Hepatocyte (in vitro differentiated cells): ENCODE data around the gene AUNIP. TPM values are rescaled to one million over a fixed set of nuclear protein-coding genes. Genes with fewer than 3 reads are reported as not detected.

Experiments
- DNase-seq: peaks from one replicate; pipeline ENCODE4 v3.0.0-alpha.2; 2016; ENCODE audit warnings: low spot score
- H2AFZ ChIP-seq: fragments of 200-600 bp; sonication (generic); 2 replicates; pipeline ENCODE4 v1.6.0; 2016; ENCODE audit warnings: antibody characterized with exemption, mild to moderate bottlenecking
- H3K27ac ChIP-seq: fragments of 200-600 bp; sonication (generic); 2 replicates; pipeline ENCODE4 v1.5.1; 2016; ENCODE audit warnings: mild to moderate bottlenecking
- H3K27me3 ChIP-seq: fragments of 200-600 bp; sonication (generic); 2 replicates; pipeline ENCODE4 v1.6.1; 2016
- H3K36me3 ChIP-seq: fragments of 200-600 bp; sonication (generic); replicated peaks from 2 replicates; pipeline ENCODE4 v1.5.1; 2016; ENCODE audit warnings: low read depth; ENCODE audit not compliant: insufficient read depth
- H3K4me1 ChIP-seq: fragments of 200-600 bp; sonication (generic); 2 replicates; pipeline ENCODE4 v1.5.1; 2016; ENCODE audit warnings: mild to moderate bottlenecking, moderate library complexity; ENCODE audit not compliant: insufficient read depth
- H3K4me2 ChIP-seq: fragments of 200-600 bp; sonication (generic); 2 replicates; pipeline ENCODE4 v1.6.0; 2016
- H3K4me3 ChIP-seq: fragments of 200-600 bp; sonication (generic); 2 replicates; pipeline ENCODE4 v1.5.1; 2016; ENCODE audit warnings: mild to moderate bottlenecking
- H3K79me2 ChIP-seq: fragments of 200-600 bp; sonication (generic); 2 replicates; pipeline ENCODE4 v1.6.0; 2017; ENCODE audit warnings: mild to moderate bottlenecking
- H3K9me2 ChIP-seq: fragments of 200-600 bp; sonication (generic); replicated peaks from 2 replicates; pipeline ENCODE4 v1.6.0; 2017; ENCODE audit warnings: mild to moderate bottlenecking; ENCODE audit not compliant: insufficient read depth
- H3K9me3 ChIP-seq: fragments of 200-600 bp; sonication (generic); 2 replicates; pipeline ENCODE4 v1.5.1; 2016; ENCODE audit warnings: low read depth, mild to moderate bottlenecking
- H4K20me1 ChIP-seq: fragments of 200-600 bp; sonication (generic); 2 replicates; pipeline ENCODE4 v1.6.0; 2016; ENCODE audit warnings: mild to moderate bottlenecking; ENCODE audit not compliant: insufficient read depth, poor library complexity, severe bottlenecking
- CTCF ChIP-seq: fragments of 200-600 bp; sonication (generic); IDR thresholded peaks from 2 replicates; pipeline ENCODE4 v1.5.1; 2016; ENCODE audit warnings: antibody characterized with exemption, mild to moderate bottlenecking; ENCODE audit not compliant: poor library complexity
- EZH2 ChIP-seq: fragments of 200-600 bp; sonication (generic); IDR thresholded peaks from 2 replicates; pipeline ENCODE4 v1.6.1; 2016; ENCODE audit warnings: antibody characterized with exemption, mild to moderate bottlenecking, borderline replicate concordance
- EZH2phosphoT487 ChIP-seq: fragments of 200-600 bp; sonication (generic); IDR thresholded peaks from one replicate; pipeline ENCODE4 v1.6.1; 2018; ENCODE audit warnings: antibody characterized with exemption, mild to moderate bottlenecking, low read depth, moderate library complexity; ENCODE audit not compliant: unreplicated experiment, severe bottlenecking
- WGBS: methylation state at CpG from one replicate; pipeline ENCODE4 v1.1.6; 2016; ENCODE audit warnings: low lambda C conversion rate; ENCODE audit errors: missing lambda C conversion rate; 5-methylcytosine and 5-hydroxymethylcytosine counted together
- polyA plus RNA-seq: library from polyadenylated mRNA; unstranded; fragments of >200 nt; fragmentation: Nextera tagmentation; extraction: Ambion mirVana; gene quantifications from 2 replicates; pipeline ENCODE4 v1.2.1, GENCODE V29; 2016
- total RNA-seq: library from RNA; depleted of rRNA; stranded (reverse); fragments of >200 nt; gene quantifications from 2 replicates; pipeline ENCODE4 v1.2.3, GENCODE V29; 2014

Gene AUNIP
- total and polyA plus RNA-seq, 2 experiments from 2014 or later, result 0.41 to 1.3 TPM

- H3K27me3 ChIP-seq, result no peaks in the 10 kb centered on the region
- H3K4me1 ChIP-seq, result no peaks in the 10 kb centered on the region
- H3K79me2 ChIP-seq, result no peaks in the 10 kb centered on the region
- WGBS, result 95% methylated on average over 13 of the region's 13 CpGs
- TF ChIP-seq CTCF (no peak), EZH2 (no peak), EZH2phosphoT487 (no peak)
- H3K9me2 ChIP-seq, result no peaks in the 10 kb centered on the region
- H3K36me3 ChIP-seq, result no peaks in the 10 kb centered on the region
- H3K4me2 ChIP-seq, result no peak overlapping the region
- H4K20me1 ChIP-seq, result no peaks in the 10 kb centered on the region
- H3K4me3 ChIP-seq, result no peak overlapping the region
- H3K27ac ChIP-seq, result no peak overlapping the region
- no peak for DNase-seq
- no peaks in the 10 kb centered on the region for H3K9me3 ChIP-seq
- H2AFZ ChIP-seq, result no peak overlapping the region
Measured at GRCh38 chr1:25811384-25812082, 47.7 kb downstream of the AUNIP start.

- no peaks in the 10 kb centered on the region for H3K9me2 ChIP-seq
- H2AFZ ChIP-seq, result no peak overlapping the region
- H3K4me2 ChIP-seq, result no peak overlapping the region
- H3K4me1 ChIP-seq, result no peaks in the 10 kb centered on the region
- no peaks in the 10 kb centered on the region for H3K9me3 ChIP-seq
- no peaks in the 10 kb centered on the region for H3K79me2 ChIP-seq
- 44% methylated on average over 21 of the region's 21 CpGs for WGBS
- peak; percentile 89 for TF ChIP-seq CTCF
- TF ChIP-seq EZH2, result no peak
- H4K20me1 ChIP-seq, result no peaks in the 10 kb centered on the region
- no peak overlapping the region for H3K4me3 ChIP-seq
- DNase-seq, result peak; percentile 73
- no peaks in the 10 kb centered on the region for H3K36me3 ChIP-seq
- H3K27me3 ChIP-seq, result no peaks in the 10 kb centered on the region
- no peak overlapping the region for H3K27ac ChIP-seq
Measured at GRCh38 chr1:25810341-25811299, 48.6 kb downstream of the AUNIP start.

GRCh38 chr1:25809929-25810328 is 49.3 kb downstream of the AUNIP start:
- no peaks in the 10 kb centered on the region for H3K9me3 ChIP-seq

More at GRCh38 chr1:25809929-25810328, 49.3 kb downstream of the AUNIP start:
- no peak for TF ChIP-seq EZH2
- no peak for TF ChIP-seq CTCF
- no peak for TF ChIP-seq EZH2phosphoT487
- Histone ChIP-seq H3K79me2 (no peaks in the 10 kb centered on the region), H4K20me1 (no peaks in the 10 kb centered on the region), H3K27me3 (no peaks in the 10 kb centered on the region), H3K4me3 (no peak overlapping the region), H3K4me1 (no peaks in the 10 kb centered on the region), H3K27ac (no peak overlapping the region), H2AFZ (no peak overlapping the region), H3K4me2 (no peak overlapping the region), H3K36me3 (no peaks in the 10 kb centered on the region), H3K9me2 (no peaks in the 10 kb centered on the region)
- no peak for DNase-seq
- WGBS, result 92% methylated on average over 7 of the region's 7 CpGs
